GM10847 (cell line): ENCODE results near the gene HTR1D.

ENCODE experiments used
- POLR2A ChIP-seq: IDR thresholded peaks from 2 replicates; pipeline ENCODE4 v1.6.1; 2011; ENCODE audit not compliant: insufficient read length; ENCODE audit errors: extremely low read depth

Gene HTR1D

DNA sequence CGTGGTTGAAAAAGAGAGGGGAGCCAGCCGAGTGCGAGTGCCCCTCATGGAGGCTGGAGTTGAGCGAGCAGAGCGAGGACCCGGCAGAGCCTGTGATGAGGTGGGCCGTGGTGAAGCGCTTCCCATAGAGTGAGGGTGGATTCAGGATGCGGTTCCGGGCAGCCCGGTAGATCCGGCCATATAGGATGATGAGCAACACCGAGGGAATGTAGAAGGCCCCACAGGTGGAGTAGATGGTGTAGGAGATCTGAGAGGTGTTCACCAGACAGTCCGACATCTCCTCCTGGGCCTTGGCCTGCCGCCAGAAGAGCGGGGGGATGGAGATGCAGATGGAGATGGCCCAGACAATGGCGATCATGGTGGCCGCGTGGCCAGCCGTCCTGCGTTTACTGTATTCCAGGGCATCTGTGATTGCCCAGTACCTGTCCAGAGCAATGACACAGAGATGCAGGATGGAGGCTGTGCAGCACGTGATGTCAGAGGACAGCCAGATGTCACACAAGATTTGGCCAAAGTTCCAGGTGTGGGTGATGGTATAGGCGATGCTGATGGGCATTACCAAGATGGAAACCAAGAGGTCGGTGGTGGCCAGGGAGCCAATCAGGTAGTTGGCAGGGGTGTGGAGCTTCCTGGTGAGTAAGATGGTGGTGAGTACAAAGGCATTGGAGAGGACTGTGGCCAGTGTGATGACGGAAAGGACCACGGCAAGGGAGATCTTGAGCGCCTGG, 23.7 kb downstream of the HTR1D start:
- TF ChIP-seq POLR2A: no peak

DNA sequence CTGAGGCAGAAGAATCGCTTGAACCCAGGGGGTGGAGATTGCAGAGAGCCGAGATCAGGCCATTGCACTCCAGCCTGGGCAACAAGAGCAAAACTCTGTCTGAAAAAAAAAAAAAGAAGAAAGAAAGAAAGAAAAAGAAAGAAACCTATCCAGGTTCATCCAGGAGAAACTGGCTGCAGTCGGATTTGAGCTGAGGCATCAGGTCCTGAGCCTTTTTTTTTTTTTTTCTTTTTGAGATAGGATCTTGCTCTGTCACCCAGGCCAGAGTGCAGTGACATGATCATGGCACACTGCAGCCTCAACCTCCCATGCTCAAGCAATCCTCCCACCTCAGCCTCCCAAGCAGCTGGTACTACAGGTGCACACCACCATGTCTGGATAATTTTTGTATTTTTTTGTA, 26.1 kb downstream of the HTR1D start:
- TF ChIP-seq POLR2A: no peak

DNA sequence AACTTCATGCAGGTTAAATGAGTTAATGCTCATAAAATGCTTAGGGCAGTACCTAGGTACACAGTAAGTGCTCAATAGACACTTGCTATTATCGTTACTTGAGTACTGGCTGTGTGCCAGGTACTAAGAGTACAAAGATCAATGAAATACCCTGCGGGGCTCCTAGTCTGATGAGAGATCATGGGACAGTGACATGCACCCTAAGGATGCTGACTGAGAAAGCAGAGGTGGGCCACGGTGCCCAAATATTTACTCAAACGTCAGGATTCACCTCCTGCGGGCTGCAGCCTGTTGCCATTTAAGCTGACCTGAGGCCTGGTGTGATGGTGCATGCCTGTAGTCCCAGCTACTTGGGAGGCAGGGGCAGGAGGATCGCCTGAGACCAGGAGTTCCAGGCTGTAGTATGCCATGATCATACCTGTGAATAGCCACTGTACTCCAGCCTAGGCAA, 28.8 kb downstream of the HTR1D start:
- no peak for TF ChIP-seq POLR2A

DNA sequence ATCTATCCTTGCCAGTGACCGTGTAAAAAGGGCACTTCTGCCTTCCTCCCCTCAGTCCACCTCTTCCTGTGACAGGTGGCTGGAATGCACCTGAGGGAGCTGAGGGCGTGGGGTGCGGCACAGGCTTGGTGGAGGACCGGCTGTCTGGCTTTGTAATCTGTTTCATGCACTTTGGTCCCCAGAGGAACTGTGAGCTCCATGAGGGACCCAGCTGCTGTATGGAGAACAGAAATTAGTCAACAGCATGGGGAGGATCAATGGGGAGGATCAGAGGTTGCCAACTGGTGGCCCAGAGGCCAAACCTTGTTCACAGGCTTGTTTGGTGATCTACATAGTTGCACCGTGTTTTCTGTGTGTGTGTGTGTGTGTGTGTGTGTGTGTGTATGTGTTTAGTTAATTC, 29.7 kb downstream of the HTR1D start:
- TF ChIP-seq POLR2A: no peak

DNA sequence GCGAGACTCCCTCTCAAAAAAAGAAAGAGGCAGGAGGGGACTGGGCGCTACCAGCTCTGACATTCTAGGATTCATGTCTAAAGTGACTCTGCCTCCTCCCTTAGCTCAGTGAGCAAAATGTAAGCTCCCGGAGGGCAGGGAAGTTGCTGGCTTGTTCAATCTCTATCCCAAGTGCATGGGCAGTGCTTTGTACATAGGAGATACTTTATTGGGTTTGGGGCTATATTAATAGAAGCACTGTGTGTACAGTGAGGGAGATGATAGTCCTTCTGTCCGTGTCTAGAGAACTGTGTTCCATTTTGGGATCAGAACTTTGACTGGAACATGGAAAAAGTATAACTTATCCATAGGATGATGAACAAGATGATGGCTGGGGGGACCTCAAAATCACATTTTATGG, 31.9 kb downstream of the HTR1D start:
- TF ChIP-seq POLR2A: no peak

DNA sequence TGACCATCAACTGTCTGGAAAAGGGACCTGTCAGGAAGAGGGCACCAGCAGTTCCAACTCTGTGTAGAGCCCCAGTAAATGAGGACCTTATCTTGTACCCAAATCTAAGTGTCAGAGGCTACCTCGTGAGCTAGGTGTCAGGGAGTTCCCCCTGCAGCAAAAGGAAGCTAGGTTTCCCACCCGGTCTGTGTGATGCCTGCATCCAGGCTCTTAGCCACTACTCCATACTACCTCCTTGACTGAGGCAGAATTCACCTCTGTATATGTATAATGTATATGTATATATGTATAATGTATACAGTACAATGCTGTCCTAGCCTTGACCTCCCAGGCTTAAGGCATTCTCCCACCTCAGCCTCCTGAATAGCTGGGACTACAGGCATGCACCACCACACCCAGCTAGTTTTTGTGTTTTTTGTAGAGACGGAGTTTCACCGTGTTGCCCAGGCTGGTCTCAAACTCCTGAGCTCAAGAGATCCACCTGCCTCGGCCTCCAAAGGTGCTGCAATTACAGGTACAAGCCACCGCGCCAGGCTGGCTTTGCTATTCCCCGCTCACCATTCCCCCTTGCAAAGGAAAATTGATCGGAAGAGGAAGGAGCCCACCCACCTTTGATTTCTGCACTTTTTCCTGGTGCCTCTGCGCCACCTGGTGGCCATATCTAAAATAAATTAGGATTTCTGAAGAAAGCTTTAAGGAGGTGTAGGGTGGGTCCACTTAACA, 32.9 kb downstream of the HTR1D start:
- no peak for TF ChIP-seq POLR2A

DNA sequence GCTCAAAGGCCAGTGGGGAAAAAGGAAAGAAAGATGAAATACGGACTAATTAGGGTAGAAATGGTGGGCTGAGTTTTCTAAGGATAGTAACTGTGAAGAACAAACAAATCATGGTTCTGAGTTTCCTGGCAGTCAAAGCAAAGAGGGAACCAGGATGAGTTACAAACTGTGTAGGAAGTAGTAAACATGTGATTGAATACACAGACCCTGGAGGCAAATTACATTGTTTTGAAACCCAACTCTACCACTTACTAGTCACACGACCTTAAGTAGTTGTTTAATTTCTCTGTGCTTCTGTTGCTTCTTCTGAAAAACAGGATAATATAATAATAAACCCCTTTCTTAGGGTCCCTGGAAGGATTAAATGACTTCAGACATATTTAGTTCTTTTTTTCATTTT, 37.4 kb downstream of the HTR1D start:
- TF ChIP-seq POLR2A: no peak

DNA sequence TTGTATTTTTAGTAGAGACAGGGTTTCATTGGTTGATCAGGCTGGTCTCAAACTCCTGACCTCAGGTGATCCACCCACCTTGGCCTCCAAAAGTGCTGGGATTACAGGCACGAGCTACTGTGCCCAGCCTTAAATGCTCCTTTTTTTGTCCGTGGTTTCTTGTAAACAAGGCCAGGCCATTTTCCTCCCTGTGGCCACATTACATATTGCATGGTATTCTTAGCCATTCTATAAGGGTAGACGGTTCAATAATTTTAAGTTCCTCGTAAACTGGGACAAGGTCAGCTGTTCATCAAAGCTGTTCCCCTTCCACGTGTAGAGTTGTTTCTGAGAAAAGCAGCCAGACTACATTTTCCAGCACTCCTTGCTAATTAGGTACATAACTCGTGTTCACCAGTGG, 38.4 kb downstream of the HTR1D start:
- no peak for TF ChIP-seq POLR2A

DNA sequence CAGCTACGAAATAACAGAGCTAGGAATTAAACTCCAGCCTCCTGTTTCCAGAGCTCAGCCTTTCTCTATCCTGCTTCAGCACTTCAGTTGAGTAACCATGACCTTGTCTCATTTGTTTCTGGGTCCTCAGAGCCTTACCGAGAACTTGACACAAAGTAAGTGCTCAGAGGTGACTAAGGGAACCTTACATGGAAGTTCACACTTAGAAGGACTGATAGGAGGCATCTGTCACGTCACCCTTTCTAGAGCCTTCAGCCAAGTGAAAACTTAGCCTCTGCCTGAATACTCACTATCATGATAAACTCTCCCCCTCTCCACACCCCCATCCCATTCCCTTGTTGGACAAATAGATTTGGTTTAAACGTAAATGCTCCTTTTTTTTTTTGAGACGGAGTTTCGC, 38.9 kb downstream of the HTR1D start:
- TF ChIP-seq POLR2A: no peak

DNA sequence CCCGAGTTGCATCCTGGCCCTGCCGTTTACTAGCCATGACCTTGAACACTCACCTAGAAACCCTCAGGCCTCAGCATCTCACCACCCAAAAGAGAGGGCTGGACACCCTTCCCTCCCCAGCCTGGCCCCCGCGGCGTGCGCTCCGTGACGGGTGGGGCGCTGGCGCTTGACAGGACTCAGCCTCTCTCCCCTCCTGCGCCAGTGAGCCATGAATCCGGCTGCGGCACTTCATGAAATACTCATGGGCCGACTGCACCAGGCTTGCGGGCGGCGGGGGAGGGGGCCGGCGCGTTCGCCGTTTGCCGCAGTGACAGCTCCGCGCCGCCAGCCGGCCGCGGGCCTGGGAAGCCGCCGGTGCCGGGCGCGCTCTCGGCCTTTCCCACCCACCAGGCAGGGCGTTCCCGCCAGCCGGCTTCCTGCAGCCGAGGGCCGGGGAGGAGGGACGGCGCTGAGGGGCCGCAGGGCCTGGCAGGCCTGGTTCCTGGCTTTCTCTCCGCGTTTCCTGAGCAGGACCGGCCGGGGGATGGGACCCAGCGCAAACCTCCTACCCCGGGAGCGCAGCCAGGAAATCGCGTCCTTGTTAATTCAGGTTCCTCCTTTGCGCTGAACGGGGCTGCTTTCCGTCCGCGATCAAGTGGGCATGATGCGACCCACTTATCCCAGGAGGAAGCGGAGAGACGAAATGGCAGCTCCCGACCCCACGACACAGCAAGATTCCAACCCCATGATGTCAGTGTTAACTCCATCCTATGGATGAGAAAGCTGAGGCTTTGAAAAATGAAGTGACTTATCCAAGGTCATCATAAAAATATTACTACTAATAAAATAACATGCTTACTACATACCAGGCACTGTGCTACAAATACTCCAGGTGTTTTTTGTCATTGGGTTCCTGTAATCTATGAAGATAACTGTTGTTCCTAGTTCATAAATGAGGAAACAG, 39.6 kb downstream of the HTR1D start:
- TF ChIP-seq POLR2A: no peak

DNA sequence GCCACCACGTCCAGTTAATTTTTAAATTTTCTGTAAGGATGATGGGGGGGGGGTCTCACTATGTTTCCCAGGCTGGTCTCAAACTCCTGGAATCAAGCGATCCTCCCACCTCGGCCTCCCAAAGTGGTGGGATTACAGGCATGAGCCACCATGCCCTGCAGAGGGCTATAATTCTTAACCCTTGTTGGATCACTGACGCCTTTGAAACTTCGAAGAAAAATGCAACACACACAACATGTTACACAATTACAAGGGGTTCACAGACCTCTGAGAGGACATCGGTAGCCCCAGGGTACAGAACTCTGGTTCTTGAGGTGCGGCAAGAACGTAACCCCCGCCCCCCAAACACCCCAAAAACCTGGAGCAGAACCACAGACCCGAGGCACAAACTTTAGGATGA, 40.3 kb downstream of the HTR1D start:
- TF ChIP-seq POLR2A: no peak

DNA sequence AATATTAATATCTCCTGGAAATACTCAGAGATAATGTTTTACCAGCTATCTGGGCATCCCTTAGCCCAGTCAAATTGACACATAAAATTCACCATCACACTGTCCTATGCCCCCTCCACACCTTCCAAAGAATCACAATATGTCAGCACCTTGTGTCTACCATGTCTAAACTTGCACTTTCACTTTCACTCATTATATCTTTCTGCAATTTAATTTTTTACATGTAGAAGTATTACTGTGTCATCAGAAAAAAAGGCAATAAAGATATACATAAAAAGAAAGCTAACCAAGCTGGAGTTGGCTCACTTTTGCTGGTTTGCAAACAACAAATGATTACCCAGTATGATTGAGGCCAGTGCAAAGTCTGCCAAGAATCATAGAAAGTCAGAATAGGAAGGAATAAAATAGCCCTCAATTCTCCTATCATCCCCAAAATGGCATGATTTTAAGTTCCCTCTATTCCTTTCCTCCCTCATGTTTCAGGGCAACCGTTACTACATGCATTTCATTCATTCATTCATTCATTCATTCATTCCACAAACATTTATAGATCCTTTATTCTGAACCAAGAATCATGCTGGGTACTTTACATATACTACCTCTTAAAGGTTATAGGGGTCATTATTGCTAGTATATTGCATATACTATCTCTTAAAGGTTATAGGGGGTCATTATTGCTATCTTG, 42.7 kb downstream of the HTR1D start:
- no peak for TF ChIP-seq POLR2A

DNA sequence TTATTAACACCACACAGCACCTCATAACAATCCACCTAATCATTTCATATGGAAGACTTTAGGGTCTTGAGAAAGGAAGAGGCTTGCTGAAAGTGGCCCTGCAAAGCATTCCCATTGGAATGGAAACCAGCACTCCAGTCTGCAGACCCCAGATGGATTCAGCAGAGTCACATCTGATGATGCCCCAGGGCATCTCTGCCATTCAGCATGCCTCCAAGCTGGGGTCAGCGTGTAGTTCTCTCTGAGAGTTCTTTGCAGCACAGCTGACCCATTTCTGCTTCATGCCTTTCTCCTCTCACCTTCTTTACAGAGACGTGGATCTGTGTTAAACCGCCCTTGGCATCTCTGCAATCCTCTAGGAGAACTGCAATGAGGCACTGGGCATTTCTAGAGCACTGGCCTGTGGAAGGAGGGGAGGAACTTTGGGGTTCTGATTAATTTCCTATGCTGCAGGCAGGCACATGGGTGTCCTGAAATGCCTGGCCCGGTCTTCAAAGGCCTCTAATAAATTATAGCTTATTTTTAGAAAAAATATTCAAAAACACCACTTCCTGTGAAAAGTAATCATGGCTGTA, 46.0 kb downstream of the HTR1D start:
- no peak for TF ChIP-seq POLR2A

DNA sequence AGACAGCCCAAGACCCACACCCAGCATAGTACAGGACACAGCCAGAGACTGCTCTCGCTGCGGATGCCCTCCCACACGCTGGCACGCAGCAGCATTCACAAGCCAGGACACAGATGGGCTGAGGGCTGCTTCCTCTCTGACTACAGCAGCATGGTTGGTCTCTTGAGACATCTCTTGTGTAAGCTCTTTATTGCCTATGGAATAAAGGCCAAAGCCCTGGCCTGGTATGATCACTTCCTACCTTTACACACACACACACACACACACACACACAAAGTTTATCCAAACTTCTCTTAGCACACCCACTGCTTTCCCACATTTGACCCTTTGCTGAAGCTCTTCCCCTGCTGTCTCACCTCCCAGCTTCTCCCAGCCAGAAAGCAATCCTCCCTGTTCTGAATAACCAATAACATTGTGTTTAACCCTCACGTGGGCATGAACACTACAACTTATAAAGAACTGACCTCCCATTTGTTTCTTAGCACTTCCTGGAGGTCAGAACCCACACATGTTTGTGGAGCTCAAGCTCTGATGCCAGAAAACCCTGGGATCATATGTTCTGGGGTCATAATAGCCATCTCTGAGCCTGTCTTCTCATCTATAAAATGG, 47.5 kb downstream of the HTR1D start:
- TF ChIP-seq POLR2A: no peak
